ENCODE measurements around the gene HOXC12. TPM values are rescaled to one million over a fixed set of nuclear protein-coding genes. Genes with fewer than 3 reads are reported as not detected.

HOXC12 gene
- total RNA-seq, 2 experiments from 2014 or later = not detected

DNA sequence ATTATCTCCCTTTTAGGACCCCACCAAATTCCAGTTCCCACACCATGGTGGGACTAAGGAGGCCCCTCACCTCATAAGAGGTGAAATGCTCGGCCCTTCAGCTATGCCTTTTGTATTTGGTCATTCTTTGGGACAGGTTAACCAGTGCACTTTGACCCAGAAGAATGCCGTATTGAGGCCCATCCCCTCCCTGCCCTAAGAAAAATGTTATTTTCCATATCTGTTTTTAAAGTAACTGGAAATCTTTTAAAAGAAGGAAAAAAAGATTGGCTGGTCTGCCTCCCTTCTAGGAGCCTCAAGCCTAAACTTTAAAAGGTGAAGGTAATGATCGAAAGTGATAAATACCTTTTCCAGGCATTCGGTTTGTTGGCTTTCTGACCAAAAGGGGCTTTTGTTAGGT, 21.8 kb upstream of the HOXC12 start:
- peaks cover 0 to 30% of the 10 kb centered on the region in 2 experiments for H3K9me3 ChIP-seq (ENCODE audit: control insufficient read depth in 1 of 2, insufficient read depth in 1 of 2, low read length in 2 of 2)
- no peak overlapping the region for H3K4me3 ChIP-seq (ENCODE audit: low read length)
- Mint-ChIP-seq H3K27me3 (peaks cover 99% of the 10 kb centered on the region), H3K4me3 (no peak overlapping the region), H3K27ac (no peak overlapping the region), H3K4me1 (ENCODE audit: low read depth) (peaks cover 21% of the 10 kb centered on the region), H3K36me3 (ENCODE audit: low read depth) (no peaks in the 10 kb centered on the region), H3K9me3 (no peaks in the 10 kb centered on the region)
- TF ChIP-seq, protein P1, sequence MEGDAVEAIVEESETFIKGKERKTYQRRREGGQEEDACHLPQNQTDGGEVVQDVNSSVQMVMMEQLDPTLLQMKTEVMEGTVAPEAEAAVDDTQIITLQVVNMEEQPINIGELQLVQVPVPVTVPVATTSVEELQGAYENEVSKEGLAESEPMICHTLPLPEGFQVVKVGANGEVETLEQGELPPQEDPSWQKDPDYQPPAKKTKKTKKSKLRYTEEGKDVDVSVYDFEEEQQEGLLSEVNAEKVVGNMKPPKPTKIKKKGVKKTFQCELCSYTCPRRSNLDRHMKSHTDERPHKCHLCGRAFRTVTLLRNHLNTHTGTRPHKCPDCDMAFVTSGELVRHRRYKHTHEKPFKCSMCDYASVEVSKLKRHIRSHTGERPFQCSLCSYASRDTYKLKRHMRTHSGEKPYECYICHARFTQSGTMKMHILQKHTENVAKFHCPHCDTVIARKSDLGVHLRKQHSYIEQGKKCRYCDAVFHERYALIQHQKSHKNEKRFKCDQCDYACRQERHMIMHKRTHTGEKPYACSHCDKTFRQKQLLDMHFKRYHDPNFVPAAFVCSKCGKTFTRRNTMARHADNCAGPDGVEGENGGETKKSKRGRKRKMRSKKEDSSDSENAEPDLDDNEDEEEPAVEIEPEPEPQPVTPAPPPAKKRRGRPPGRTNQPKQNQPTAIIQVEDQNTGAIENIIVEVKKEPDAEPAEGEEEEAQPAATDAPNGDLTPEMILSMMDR (IDR thresholded peaks at IDR 0.05) = no peak
- DNase-seq (no peak), ATAC-seq (ENCODE audit: poor library complexity) (no peak)
- H3K27me3 ChIP-seq (ENCODE audit: control insufficient read depth in 1 of 2, insufficient read depth in 2 of 2, low read length in 2 of 2) = peaks cover 91 to 98% of the 10 kb centered on the region in 2 experiments
- ChIA-PET CTCF (no interaction called here), POLR2A (no interaction called here)
- no peak overlapping the region for H3K27ac ChIP-seq (ENCODE audit: low read depth in 1 of 2, low read length in 2 of 2)
- intact Hi-C loops (cut with DNase I, micrococcal nuclease) = no loop called here
- H3K36me3 ChIP-seq (ENCODE audit: insufficient read depth, low read length) = no peaks in the 10 kb centered on the region
- H3K4me1 ChIP-seq (ENCODE audit: insufficient read depth, low read length) = peaks cover 9% of the 10 kb centered on the region

DNA sequence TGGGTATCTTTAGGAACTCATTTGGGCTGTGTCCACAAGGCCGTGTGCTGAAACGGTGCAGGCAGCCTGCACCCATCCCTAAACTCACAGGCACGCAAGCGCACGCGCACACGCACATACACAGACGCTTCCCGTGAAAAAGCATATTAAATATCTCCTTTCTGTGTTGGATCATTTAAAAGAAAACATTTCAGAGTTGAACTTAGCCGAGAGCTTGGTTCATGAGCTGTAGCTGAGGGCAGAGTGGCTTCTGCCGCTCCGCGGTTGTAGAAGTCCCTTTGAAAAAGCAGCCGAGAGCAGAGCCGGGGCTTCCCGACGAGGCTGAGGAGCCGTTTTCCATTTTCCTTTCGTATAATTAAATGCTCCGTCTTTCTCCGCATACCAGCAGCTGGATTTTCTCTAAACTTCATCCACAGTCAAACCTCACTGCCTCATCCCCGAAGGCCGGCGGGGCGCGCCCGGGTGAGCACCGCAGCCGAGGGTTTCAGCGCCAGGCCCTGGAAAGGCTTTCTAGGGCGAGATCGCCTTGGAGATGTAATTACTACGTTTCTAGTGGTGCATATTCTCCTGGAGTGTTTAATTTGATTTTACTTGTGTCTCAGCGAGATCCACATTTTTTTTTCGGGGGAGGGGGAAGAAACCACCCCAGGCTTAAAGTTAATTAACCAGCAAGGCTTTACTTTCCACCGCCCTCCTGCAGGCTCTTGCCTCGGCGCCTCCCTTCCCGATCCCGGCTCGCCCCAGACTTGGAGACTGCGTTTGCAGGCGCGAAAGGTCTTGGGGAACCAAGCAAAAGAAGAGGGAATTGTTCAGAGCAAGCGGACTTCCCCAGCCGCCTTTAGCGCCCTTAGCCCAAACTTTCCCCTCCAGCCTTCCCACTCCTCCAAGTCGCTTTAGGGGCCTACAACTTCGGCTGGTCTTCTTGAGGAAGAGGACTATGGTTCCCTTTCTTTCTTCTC, 19.0 kb upstream of the HOXC12 start:
- H3K36me3 Mint-ChIP-seq (ENCODE audit: low read depth) = no peaks in the 10 kb centered on the region
- DNase-seq = no peak
- H3K27me3 ChIP-seq (ENCODE audit: control insufficient read depth in 1 of 2, insufficient read depth in 2 of 2, low read length in 2 of 2) = peaks cover 88 to 99% of the 10 kb centered on the region in 2 experiments
- H3K27me3 Mint-ChIP-seq = peaks cover 90% of the 10 kb centered on the region
- no peak overlapping the region for H3K4me3 ChIP-seq (ENCODE audit: low read length)
- ChIA-PET POLR2A (no interaction called here), CTCF (no interaction called here)
- peaks cover 35% of the 10 kb centered on the region for H3K4me1 Mint-ChIP-seq (ENCODE audit: low read depth)
- no peaks in the 10 kb centered on the region for H3K36me3 ChIP-seq (ENCODE audit: insufficient read depth, low read length)
- H3K9me3 ChIP-seq (ENCODE audit: control insufficient read depth in 1 of 2, insufficient read depth in 1 of 2, low read length in 2 of 2) = peaks cover 0 to 40% of the 10 kb centered on the region in 2 experiments
- TF ChIP-seq, protein P1 (IDR thresholded peaks at IDR 0.05) = no peak
- intact Hi-C loops (cut with DNase I, micrococcal nuclease) = loop anchor here in 1 of 2 experiments (2.0 kb wide), 1 partner anchor 15 kb away; no protein-coding TSS in a partner anchor
- ATAC-seq (ENCODE audit: poor library complexity) = no peak
- no peaks in the 10 kb centered on the region for H3K9me3 Mint-ChIP-seq
- no peak overlapping the region for H3K27ac ChIP-seq (ENCODE audit: low read depth in 1 of 2, low read length in 2 of 2)
- H3K4me1 ChIP-seq (ENCODE audit: insufficient read depth, low read length) = peaks cover 19% of the 10 kb centered on the region
- H3K27ac Mint-ChIP-seq = no peak overlapping the region
- no peak overlapping the region for H3K4me3 Mint-ChIP-seq

DNA sequence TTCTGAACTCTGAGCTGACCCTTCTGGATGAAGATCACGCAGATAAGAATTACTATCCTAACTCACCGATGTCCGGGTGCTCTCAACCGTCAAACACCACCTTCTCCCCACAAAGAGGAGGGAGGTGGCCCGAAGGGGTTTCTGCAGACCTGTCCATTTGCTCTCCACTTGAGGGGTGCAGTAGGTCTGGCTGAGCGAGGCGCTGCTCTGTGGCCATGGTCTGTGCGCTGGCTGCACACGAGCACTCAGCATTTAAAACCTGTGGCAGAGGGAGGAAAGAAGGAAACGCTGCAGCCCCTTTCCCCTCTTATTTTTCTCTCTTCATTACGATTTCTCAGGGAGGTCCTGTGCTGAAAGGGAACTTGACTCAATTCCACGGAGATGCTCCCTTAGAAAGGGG, 17.6 kb upstream of the HOXC12 start:
- Histone ChIP-seq H3K36me3 (ENCODE audit: insufficient read depth, low read length) (no peaks in the 10 kb centered on the region), H3K27ac (ENCODE audit: low read depth in 1 of 2, low read length in 2 of 2) (no peak overlapping the region), H3K4me1 (ENCODE audit: insufficient read depth, low read length) (peaks cover 19% of the 10 kb centered on the region), H3K4me3 (ENCODE audit: low read length) (no peak overlapping the region), H3K27me3 (ENCODE audit: control insufficient read depth in 1 of 2, insufficient read depth in 2 of 2, low read length in 2 of 2) (peaks cover 89 to 99% of the 10 kb centered on the region in 2 experiments), H3K9me3 (ENCODE audit: control insufficient read depth in 1 of 2, insufficient read depth in 1 of 2, low read length in 2 of 2) (peaks cover 0 to 38% of the 10 kb centered on the region in 2 experiments)
- DNase-seq = no peak
- no peak overlapping the region for H3K27ac Mint-ChIP-seq
- H3K4me3 Mint-ChIP-seq = no peak overlapping the region
- TF ChIP-seq, protein P1 (IDR thresholded peaks at IDR 0.05) = no peak
- peaks cover 35% of the 10 kb centered on the region for H3K4me1 Mint-ChIP-seq (ENCODE audit: low read depth)
- H3K27me3 Mint-ChIP-seq = peaks cover 90% of the 10 kb centered on the region
- H3K9me3 Mint-ChIP-seq = no peaks in the 10 kb centered on the region
- no peak for ATAC-seq (ENCODE audit: poor library complexity)
- ChIA-PET CTCF (no interaction called here), POLR2A (no interaction called here)
- H3K36me3 Mint-ChIP-seq (ENCODE audit: low read depth) = no peaks in the 10 kb centered on the region
- intact Hi-C loops (cut with DNase I, micrococcal nuclease) = loop anchor here in 1 of 2 experiments (2.0 kb wide), 1 partner anchor 14 kb away; no protein-coding TSS in a partner anchor

Data from CD4-positive, alpha-beta T cell (primary cell).